Measurements from ENCODE around the gene IGF1R.

IGF1R gene

DNA sequence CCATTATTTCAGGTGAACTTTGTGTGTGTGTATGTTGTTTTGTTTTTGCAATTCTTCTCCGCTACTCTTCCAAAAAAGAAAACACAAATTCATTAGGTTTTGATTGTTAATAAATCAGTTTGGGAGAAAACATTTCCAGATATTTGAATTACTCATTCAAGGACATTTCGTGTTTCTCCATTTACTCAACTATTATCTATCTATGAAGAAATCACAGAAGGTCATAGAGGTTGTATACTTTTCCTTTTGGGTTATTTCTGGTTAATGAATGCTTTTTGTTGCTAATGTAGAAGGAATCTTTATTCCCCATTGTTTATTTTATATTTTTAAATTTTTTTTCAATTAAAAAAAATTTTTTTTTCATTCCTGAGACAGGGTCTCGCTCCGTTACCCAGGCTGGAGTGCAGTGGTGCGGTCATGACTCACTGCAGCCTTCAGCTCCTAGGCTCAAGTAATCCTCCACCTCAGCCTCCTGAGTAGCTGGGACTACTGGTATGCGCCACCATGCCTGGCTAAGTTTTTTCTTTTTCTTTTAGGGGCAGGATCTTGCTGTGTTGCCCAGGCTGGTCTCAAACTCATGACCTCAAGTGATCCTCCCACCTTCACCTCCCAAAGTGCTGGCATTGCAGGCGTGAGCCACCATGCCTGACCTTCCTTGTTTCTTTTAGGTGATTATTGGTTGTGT, 28.4 kb downstream of the IGF1R start:
- no peak for DNase-seq (ENCODE audit: low read depth in 1 of 2, low spot score in 1 of 2)
- Histone ChIP-seq H3K27me3 (ENCODE audit: insufficient read depth, poor library complexity, severe bottlenecking) (no peaks in the 10 kb centered on the region), H3K4me3 (replicated peaks; ENCODE audit: insufficient read depth, low read length) (no peak overlapping the region), H3K27ac (replicated peaks) (no peak overlapping the region)
- TF ChIP-seq, protein P1, sequence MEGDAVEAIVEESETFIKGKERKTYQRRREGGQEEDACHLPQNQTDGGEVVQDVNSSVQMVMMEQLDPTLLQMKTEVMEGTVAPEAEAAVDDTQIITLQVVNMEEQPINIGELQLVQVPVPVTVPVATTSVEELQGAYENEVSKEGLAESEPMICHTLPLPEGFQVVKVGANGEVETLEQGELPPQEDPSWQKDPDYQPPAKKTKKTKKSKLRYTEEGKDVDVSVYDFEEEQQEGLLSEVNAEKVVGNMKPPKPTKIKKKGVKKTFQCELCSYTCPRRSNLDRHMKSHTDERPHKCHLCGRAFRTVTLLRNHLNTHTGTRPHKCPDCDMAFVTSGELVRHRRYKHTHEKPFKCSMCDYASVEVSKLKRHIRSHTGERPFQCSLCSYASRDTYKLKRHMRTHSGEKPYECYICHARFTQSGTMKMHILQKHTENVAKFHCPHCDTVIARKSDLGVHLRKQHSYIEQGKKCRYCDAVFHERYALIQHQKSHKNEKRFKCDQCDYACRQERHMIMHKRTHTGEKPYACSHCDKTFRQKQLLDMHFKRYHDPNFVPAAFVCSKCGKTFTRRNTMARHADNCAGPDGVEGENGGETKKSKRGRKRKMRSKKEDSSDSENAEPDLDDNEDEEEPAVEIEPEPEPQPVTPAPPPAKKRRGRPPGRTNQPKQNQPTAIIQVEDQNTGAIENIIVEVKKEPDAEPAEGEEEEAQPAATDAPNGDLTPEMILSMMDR (IDR thresholded peaks at IDR 0.05; ENCODE audit: insufficient read depth, low read length): no peak
- TF ChIP-seq, protein P2, sequence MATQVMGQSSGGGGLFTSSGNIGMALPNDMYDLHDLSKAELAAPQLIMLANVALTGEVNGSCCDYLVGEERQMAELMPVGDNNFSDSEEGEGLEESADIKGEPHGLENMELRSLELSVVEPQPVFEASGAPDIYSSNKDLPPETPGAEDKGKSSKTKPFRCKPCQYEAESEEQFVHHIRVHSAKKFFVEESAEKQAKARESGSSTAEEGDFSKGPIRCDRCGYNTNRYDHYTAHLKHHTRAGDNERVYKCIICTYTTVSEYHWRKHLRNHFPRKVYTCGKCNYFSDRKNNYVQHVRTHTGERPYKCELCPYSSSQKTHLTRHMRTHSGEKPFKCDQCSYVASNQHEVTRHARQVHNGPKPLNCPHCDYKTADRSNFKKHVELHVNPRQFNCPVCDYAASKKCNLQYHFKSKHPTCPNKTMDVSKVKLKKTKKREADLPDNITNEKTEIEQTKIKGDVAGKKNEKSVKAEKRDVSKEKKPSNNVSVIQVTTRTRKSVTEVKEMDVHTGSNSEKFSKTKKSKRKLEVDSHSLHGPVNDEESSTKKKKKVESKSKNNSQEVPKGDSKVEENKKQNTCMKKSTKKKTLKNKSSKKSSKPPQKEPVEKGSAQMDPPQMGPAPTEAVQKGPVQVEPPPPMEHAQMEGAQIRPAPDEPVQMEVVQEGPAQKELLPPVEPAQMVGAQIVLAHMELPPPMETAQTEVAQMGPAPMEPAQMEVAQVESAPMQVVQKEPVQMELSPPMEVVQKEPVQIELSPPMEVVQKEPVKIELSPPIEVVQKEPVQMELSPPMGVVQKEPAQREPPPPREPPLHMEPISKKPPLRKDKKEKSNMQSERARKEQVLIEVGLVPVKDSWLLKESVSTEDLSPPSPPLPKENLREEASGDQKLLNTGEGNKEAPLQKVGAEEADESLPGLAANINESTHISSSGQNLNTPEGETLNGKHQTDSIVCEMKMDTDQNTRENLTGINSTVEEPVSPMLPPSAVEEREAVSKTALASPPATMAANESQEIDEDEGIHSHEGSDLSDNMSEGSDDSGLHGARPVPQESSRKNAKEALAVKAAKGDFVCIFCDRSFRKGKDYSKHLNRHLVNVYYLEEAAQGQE (IDR thresholded peaks at IDR 0.05; ENCODE audit: insufficient replicate concordance, low read depth): no peak
- TF ChIP-seq POLR2AphosphoS5 (IDR thresholded peaks at IDR 0.05; ENCODE audit: low read depth) (no peak), GABPA (IDR thresholded peaks at IDR 0.05; ENCODE audit: low read depth) (no peak), SPI1 (IDR thresholded peaks at IDR 0.05; ENCODE audit: borderline replicate concordance, low read depth) (no peak)

DNA sequence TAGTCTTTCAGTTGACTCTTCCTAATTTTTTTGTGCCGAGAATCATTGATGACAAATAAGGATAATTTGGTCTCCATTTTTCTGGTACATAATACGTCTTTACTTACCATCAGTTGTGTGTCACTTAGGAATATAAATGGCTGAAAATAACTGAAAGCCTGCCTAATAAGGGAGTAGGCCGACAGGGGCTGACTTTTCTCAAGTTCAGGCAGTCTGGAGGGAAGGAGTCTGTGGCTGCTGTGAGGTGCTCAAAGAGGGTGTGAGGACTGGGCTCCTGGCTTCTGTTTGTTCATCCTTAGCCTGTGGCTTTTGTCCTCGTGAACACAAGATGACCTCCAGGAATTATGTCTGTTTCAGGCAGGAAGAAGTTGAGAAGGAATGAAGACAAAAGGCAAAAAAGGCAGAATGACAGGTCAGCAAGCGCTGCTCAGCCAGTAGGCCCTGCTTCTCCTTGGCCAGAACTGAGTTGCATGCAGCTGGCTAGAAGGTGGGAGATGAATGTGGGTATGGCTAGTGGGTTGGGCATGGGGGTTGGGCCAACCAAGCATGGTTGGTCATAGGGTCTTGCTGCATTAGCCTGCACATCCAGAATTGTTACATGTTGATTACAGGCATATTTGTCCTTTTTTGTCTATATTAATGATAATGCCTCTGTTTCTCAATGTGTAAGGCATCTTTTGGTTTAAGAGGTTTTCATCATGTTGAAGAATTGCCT, 29.2 kb downstream of the IGF1R start:
- H3K27ac ChIP-seq (replicated peaks): no peak overlapping the region
- H3K27me3 ChIP-seq (ENCODE audit: insufficient read depth, poor library complexity, severe bottlenecking): no peaks in the 10 kb centered on the region
- H3K4me3 ChIP-seq (replicated peaks; ENCODE audit: insufficient read depth, low read length): no peak overlapping the region
- DNase-seq (ENCODE audit: low read depth in 1 of 2, low spot score in 1 of 2): no peak
- TF ChIP-seq, protein P2 (IDR thresholded peaks at IDR 0.05; ENCODE audit: insufficient replicate concordance, low read depth): no peak
- no peak for TF ChIP-seq POLR2AphosphoS5 (IDR thresholded peaks at IDR 0.05; ENCODE audit: low read depth)
- no peak for TF ChIP-seq SPI1 (IDR thresholded peaks at IDR 0.05; ENCODE audit: borderline replicate concordance, low read depth)
- TF ChIP-seq, protein P1 (IDR thresholded peaks at IDR 0.05; ENCODE audit: insufficient read depth, low read length): no peak
- no peak for TF ChIP-seq GABPA (IDR thresholded peaks at IDR 0.05; ENCODE audit: low read depth)

DNA sequence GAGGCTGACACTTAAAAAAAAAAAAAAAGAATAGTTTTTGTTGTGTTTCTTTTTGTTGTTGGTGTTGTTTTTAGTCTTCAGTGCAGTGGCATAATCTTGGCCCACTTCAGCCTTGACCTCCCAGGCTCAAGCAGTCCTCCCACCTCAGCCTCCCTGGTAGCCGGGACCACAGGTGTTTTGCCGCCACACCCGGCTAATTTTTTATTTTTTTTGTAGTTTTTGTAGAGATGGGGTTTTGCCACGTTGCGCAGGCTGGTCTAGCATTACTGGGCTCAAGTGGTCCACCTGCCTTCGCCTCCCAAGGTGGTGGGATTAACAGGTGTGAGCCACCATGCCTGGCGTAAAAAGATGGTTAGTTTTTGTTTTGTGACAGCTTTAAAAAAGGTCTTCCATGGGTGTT, 30.1 kb downstream of the IGF1R start:
- TF ChIP-seq, protein P2 (IDR thresholded peaks at IDR 0.05; ENCODE audit: insufficient replicate concordance, low read depth): no peak
- TF ChIP-seq, protein P1 (IDR thresholded peaks at IDR 0.05; ENCODE audit: insufficient read depth, low read length): no peak
- TF ChIP-seq GABPA (IDR thresholded peaks at IDR 0.05; ENCODE audit: low read depth): no peak
- no peak for TF ChIP-seq POLR2AphosphoS5 (IDR thresholded peaks at IDR 0.05; ENCODE audit: low read depth)
- TF ChIP-seq SPI1 (IDR thresholded peaks at IDR 0.05; ENCODE audit: borderline replicate concordance, low read depth): no peak
- no peak for DNase-seq (ENCODE audit: low read depth in 1 of 2, low spot score in 1 of 2)
- Histone ChIP-seq H3K4me3 (replicated peaks; ENCODE audit: insufficient read depth, low read length) (no peak overlapping the region), H3K27me3 (ENCODE audit: insufficient read depth, poor library complexity, severe bottlenecking) (no peaks in the 10 kb centered on the region), H3K27ac (replicated peaks) (no peak overlapping the region)
